GM12891 (cell line): Measurements from ENCODE around the gene PRPF6.

Experiments used
- PAX5 ChIP-seq: IDR thresholded peaks from 2 replicates; pipeline ENCODE4 v1.6.1; 2011; ENCODE audit warnings: low read length, moderate library complexity, mild to moderate bottlenecking; ENCODE audit not compliant: insufficient read depth, severe bottlenecking
- POLR2A ChIP-seq: IDR thresholded peaks from 2 replicates; pipeline ENCODE4 v1.6.1; 2011; ENCODE audit warnings: low read depth, low read length, control low read depth
- POLR2AphosphoS5 ChIP-seq: IDR thresholded peaks from 2 replicates; pipeline ENCODE4 v1.6.1; 2011; ENCODE audit warnings: low read depth, low read length, control low read depth
- POU2F2 ChIP-seq: IDR thresholded peaks from 2 replicates; pipeline ENCODE4 v1.6.1; 2011; ENCODE audit warnings: low read depth, mild to moderate bottlenecking, control low read depth, low read length, moderate library complexity
- SPI1 ChIP-seq: IDR thresholded peaks from 2 replicates; pipeline ENCODE4 v1.6.1; 2011; ENCODE audit warnings: low read depth, low read length, control low read depth
- TAF1 ChIP-seq: IDR thresholded peaks from 2 replicates; pipeline ENCODE4 v1.6.1; 2011; ENCODE audit warnings: low read depth, low read length, control low read depth

DNA sequence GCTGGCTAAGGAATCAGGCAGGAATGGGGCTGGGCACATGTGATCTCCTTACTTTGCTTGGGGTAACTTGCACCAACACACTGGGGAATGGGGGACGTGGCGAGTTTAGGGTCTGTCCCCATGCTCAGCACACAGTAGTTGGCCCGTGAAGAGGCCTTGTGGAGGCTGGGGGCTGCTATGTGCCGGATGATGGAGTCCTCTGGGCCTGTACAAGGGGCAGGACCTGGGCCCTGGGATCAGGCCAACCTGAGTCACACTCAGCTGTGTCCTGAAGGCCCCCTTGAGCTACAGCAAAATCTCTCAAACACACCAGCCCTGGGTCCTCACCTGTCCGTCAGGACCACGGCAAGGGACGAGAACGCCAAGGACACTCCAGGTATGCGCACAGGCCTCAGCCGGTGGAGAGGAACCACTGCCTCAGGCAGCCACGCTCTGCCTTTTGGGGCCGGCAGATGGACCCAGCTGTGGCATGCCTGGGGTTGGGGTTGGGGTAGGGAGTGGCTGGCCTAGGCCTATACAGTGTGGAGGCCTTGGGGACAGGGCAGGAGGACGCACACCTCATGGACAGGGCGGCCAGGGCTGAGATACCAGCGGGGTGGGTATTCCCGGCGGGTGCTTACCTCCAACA lies 35.8 kb upstream of the PRPF6 start:
- no peak for TF ChIP-seq POLR2A
- no peak for TF ChIP-seq POLR2AphosphoS5
- TF ChIP-seq PAX5, result no peak
- TF ChIP-seq TAF1, result no peak
- TF ChIP-seq SPI1, result no peak
- no peak for TF ChIP-seq POU2F2
